Testis (tissue), 3 donors: ENCODE results near the gene INA. TPM values are rescaled to one million over a fixed set of nuclear protein-coding genes. Genes with fewer than 3 reads are reported as not detected.

Experiments
- DNase-seq: peaks from one replicate; pipeline ENCODE4 v3.0.0-alpha.2; 2019
- H3K27ac ChIP-seq, 2 donors: fragments of 200-600 bp; sonication (generic); one replicate each; pipeline ENCODE4 v1.5.1; 2019
- H3K27me3 ChIP-seq: fragments of 200-600 bp; sonication (generic); one replicate; pipeline ENCODE4 v1.5.1; 2019
- H3K36me3 ChIP-seq: fragments of 200-600 bp; sonication (generic); one replicate; pipeline ENCODE4 v1.5.1; 2017; ENCODE audit warnings: low read depth; ENCODE audit errors: missing control alignments
- H3K4me1 ChIP-seq: fragments of 200-600 bp; sonication (generic); one replicate; pipeline ENCODE4 v1.5.1; 2019
- H3K4me3 ChIP-seq, 2 donors: fragments of 200-600 bp; sonication (generic); one replicate each; pipeline ENCODE4 v1.5.1; 2017 to 2019
- H3K9me3 ChIP-seq: fragments of 200-600 bp; sonication (generic); one replicate; pipeline ENCODE4 v1.5.1; 2017
- CTCF ChIP-seq, 3 experiments: fragments of 450-650 bp in 2 of 3; fragments of 200-600 bp in 1 of 3; sonication (generic) in 1 of 3; IDR thresholded peaks; one replicate each; pipeline ENCODE4 v1.5.1; 2016 to 2019; ENCODE audit warnings: antibody characterized with exemption in 3 of 3, mild to moderate bottlenecking in 2 of 3, moderate library complexity in 1 of 3
- POLR2A ChIP-seq: fragments of 450-650 bp; IDR thresholded peaks from one replicate; pipeline ENCODE4 v1.6.1; 2017; ENCODE audit warnings: antibody characterized with exemption, mild to moderate bottlenecking, moderate library complexity
- WGBS, 2 donors: methylation state at CpG; one replicate each; pipeline ENCODE4 v1.1.5; 2018; 5-methylcytosine and 5-hydroxymethylcytosine counted together
- intact Hi-C: fragments of 100-400 bp; cut with DNase I; formaldehyde crosslinking; loops from one replicate; pipeline ENCODE4 v1.15.1; 2023; ENCODE audit warnings: low total_unique reads
- polyA plus RNA-seq: library from polyadenylated mRNA; stranded (reverse); fragments of 350-450 nt; fragmentation: Illumina TruSeq; extraction: RNeasy Lipid Tissue Mini Kit (QIAGEN cat#74804); gene quantifications from one replicate; pipeline ENCODE4 v1.2.3, GENCODE V29; 2014; ENCODE audit warnings: low read depth, low replicate concordance; ENCODE audit not compliant: insufficient read depth
- total RNA-seq, 2 donors: library from RNA; depleted of rRNA; stranded (reverse); fragments of >200 nt; gene quantifications; one replicate each; pipeline ENCODE4 v1.2.3, GENCODE V29; 2016

Gene INA
- total and polyA plus RNA-seq, 3 donors from 2014 or later = 4.3 to 7.7 (median 5.2) TPM

- WGBS, 2 donors = 66 to 70% methylated on average over 1 of the region's 1 CpG
- DNase-seq = no peak
- Histone ChIP-seq H3K4me1 (no peaks in the 10 kb centered on the region), H3K27me3 (no peaks in the 10 kb centered on the region), H3K36me3 (no peaks in the 10 kb centered on the region), H3K27ac (no peak overlapping the region), H3K4me3 (no peak overlapping the region), H3K9me3 (no peaks in the 10 kb centered on the region)
- intact Hi-C loops = no loop called here
- TF ChIP-seq POLR2A = no peak
- TF ChIP-seq CTCF (IDR thresholded peaks at IDR 0.05) = no peak
Observed at GRCh38 chr10:103282961-103283360, 6.0 kb downstream of the INA start.

- intact Hi-C loops = no loop called here
- no peaks in the 10 kb centered on the region for H3K27me3 ChIP-seq
- DNase-seq = no peak
- H3K27ac ChIP-seq = no peak overlapping the region
- no peak overlapping the region for H3K4me3 ChIP-seq
- TF ChIP-seq POLR2A (no peak), CTCF (IDR thresholded peaks at IDR 0.05) (no peak)
- no peaks in the 10 kb centered on the region for H3K9me3 ChIP-seq
- H3K4me1 ChIP-seq = no peaks in the 10 kb centered on the region
- H3K36me3 ChIP-seq = no peaks in the 10 kb centered on the region
- 72 to 83% methylated on average over 11 of the region's 11 CpGs for WGBS, 2 donors
Observed at GRCh38 chr10:103284170-103284569, 7.2 kb downstream of the INA start.

GRCh38 chr10:103287992-103288391, 11.1 kb downstream of the INA start:
- Histone ChIP-seq H3K4me3 (no peak overlapping the region), H3K9me3 (no peaks in the 10 kb centered on the region), H3K36me3 (no peaks in the 10 kb centered on the region), H3K27me3 (no peaks in the 10 kb centered on the region), H3K4me1 (no peaks in the 10 kb centered on the region), H3K27ac (no peak overlapping the region)
- 80 to 87% methylated on average over 5 of the region's 5 CpGs for WGBS, 2 donors
- no peak for TF ChIP-seq POLR2A
- no peak for TF ChIP-seq CTCF (IDR thresholded peaks at IDR 0.05)
- intact Hi-C loops = no loop called here
- no peak for DNase-seq

GRCh38 chr10:103291588-103291987, 14.7 kb downstream of the INA start:
- 77 to 89% methylated on average over 4 of the region's 4 CpGs for WGBS, 2 donors
- no peaks in the 10 kb centered on the region for H3K9me3 ChIP-seq
- H3K36me3 ChIP-seq = no peaks in the 10 kb centered on the region
- intact Hi-C loops = no loop called here
- no peaks in the 10 kb centered on the region for H3K4me1 ChIP-seq
- no peak overlapping the region for H3K4me3 ChIP-seq
- TF ChIP-seq POLR2A (no peak), CTCF (IDR thresholded peaks at IDR 0.05) (no peak)
- H3K27me3 ChIP-seq = no peaks in the 10 kb centered on the region
- H3K27ac ChIP-seq = no peak overlapping the region
- no peak for DNase-seq

GRCh38 chr10:103295374-103296015, 18.6 kb downstream of the INA start:
- no peak overlapping the region for H3K27ac ChIP-seq
- no peaks in the 10 kb centered on the region for H3K36me3 ChIP-seq
- H3K4me3 ChIP-seq = no peak overlapping the region
- intact Hi-C loops = no loop called here
- 96 to 97% methylated on average over 2 of the region's 2 CpGs for WGBS, 2 donors
- no peaks in the 10 kb centered on the region for H3K27me3 ChIP-seq
- no peaks in the 10 kb centered on the region for H3K4me1 ChIP-seq
- no peaks in the 10 kb centered on the region for H3K9me3 ChIP-seq
- TF ChIP-seq POLR2A (no peak), CTCF (IDR thresholded peaks at IDR 0.05) (no peak)
- DNase-seq = no peak
